Measurements from ENCODE around the gene SUPT3H. TPM values are rescaled to one million over a fixed set of nuclear protein-coding genes. Genes with fewer than 3 reads are reported as not detected.

Gene SUPT3H
- total RNA-seq, 2 donors from 2014 or later, result 2.5 to 4.5 TPM

DNA sequence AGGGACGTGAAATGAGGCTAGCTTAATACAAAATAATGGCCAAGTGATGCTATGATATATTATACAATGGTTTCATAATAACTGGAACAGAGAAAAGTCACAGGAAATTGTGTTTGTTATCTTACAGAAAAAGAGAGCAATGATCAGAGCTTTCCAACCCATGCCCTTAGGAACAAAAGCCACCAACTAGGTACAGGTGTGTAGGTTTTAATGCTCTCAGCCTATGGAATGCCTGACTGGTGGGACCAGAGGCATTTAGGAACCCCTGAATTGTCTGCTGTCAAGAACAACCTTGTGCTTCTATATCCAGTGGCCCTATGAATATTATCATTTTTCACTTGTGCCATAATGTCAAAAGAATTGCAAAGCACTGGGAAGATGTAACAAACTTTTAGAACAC, 182.6 kb downstream of the SUPT3H start:
- no peak for DNase-seq (ENCODE audit: low spot score)
- H3K4me3 ChIP-seq, result no peak overlapping the region
- no peaks in the 10 kb centered on the region for H3K36me3 ChIP-seq
- H3K9me3 ChIP-seq, result no peaks in the 10 kb centered on the region
- no peaks in the 10 kb centered on the region for H3K4me1 ChIP-seq
- H3K27ac ChIP-seq, result no peak overlapping the region
- TF ChIP-seq, protein P1, sequence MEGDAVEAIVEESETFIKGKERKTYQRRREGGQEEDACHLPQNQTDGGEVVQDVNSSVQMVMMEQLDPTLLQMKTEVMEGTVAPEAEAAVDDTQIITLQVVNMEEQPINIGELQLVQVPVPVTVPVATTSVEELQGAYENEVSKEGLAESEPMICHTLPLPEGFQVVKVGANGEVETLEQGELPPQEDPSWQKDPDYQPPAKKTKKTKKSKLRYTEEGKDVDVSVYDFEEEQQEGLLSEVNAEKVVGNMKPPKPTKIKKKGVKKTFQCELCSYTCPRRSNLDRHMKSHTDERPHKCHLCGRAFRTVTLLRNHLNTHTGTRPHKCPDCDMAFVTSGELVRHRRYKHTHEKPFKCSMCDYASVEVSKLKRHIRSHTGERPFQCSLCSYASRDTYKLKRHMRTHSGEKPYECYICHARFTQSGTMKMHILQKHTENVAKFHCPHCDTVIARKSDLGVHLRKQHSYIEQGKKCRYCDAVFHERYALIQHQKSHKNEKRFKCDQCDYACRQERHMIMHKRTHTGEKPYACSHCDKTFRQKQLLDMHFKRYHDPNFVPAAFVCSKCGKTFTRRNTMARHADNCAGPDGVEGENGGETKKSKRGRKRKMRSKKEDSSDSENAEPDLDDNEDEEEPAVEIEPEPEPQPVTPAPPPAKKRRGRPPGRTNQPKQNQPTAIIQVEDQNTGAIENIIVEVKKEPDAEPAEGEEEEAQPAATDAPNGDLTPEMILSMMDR (IDR thresholded peaks at IDR 0.05), result no peak
- no peaks in the 10 kb centered on the region for H3K27me3 ChIP-seq

DNA sequence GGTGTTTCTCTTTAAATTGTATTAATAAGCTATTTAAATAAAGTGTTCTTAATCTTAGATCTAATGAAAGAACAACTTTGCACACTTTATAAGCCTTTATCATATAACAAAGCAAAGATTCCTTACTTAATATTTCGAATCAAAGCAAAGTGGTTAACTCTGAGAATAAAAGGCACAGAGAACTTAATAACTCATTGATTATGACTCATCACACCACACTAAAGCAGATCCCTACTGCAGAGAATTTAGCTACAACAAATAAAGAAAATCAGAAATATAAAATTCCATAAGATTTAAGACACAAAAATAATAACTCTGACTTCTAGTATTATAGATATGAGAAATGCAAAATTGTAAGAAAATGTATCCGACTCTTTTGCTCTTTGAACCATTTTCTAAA, 185.2 kb downstream of the SUPT3H start:
- Histone ChIP-seq H3K27ac (no peak overlapping the region), H3K4me3 (no peak overlapping the region), H3K4me1 (no peaks in the 10 kb centered on the region), H3K9me3 (no peaks in the 10 kb centered on the region), H3K36me3 (no peaks in the 10 kb centered on the region), H3K27me3 (no peaks in the 10 kb centered on the region)
- TF ChIP-seq, protein P1 (IDR thresholded peaks at IDR 0.05), result no peak
- DNase-seq (ENCODE audit: low spot score), result no peak

DNA sequence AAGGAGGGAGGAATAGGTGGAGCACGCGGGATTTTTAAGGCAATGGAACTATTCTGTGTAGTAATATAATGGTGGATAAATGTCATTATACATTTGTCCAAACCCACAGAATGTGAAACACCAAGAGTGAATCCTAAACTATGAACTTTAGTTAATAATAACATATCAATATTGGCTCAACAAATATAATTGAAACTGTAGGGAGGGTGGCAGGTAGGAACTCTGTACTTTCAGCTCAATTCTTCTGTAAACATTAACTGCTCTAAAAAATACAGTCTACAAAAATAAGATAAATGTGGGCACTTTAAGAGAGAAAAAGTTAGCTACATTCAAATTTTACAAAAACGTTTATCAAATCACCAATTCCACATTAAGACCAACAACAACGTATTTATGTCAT, 186.3 kb downstream of the SUPT3H start:
- Histone ChIP-seq H3K4me1 (no peaks in the 10 kb centered on the region), H3K36me3 (no peaks in the 10 kb centered on the region), H3K9me3 (no peaks in the 10 kb centered on the region), H3K27me3 (no peaks in the 10 kb centered on the region), H3K27ac (no peak overlapping the region), H3K4me3 (no peak overlapping the region)
- no peak for DNase-seq (ENCODE audit: low spot score)
- TF ChIP-seq, protein P1 (IDR thresholded peaks at IDR 0.05), result no peak

DNA sequence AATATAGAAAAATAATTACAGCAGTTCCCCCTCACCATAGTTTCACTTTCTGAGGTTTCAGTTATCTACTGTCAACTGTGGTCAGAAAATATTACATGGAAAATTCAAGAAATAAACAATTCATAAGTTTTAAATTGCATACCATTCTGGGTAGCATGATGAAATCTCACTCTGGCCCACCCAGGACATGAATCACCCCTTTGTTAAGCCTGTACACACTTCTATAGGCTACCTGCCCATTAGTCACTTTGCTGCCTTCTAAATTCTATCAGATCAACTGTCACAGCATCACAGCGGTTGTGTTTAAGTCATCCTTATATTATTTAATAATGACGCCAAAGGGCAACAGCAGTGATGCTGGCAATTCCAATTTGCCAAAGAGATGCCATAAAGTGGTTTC, 189.9 kb downstream of the SUPT3H start:
- Histone ChIP-seq H3K36me3 (no peaks in the 10 kb centered on the region), H3K4me3 (no peak overlapping the region), H3K27me3 (no peaks in the 10 kb centered on the region), H3K9me3 (no peaks in the 10 kb centered on the region), H3K4me1 (no peaks in the 10 kb centered on the region), H3K27ac (no peak overlapping the region)
- TF ChIP-seq, protein P1 (IDR thresholded peaks at IDR 0.05), result no peak
- no peak for DNase-seq (ENCODE audit: low spot score)

DNA sequence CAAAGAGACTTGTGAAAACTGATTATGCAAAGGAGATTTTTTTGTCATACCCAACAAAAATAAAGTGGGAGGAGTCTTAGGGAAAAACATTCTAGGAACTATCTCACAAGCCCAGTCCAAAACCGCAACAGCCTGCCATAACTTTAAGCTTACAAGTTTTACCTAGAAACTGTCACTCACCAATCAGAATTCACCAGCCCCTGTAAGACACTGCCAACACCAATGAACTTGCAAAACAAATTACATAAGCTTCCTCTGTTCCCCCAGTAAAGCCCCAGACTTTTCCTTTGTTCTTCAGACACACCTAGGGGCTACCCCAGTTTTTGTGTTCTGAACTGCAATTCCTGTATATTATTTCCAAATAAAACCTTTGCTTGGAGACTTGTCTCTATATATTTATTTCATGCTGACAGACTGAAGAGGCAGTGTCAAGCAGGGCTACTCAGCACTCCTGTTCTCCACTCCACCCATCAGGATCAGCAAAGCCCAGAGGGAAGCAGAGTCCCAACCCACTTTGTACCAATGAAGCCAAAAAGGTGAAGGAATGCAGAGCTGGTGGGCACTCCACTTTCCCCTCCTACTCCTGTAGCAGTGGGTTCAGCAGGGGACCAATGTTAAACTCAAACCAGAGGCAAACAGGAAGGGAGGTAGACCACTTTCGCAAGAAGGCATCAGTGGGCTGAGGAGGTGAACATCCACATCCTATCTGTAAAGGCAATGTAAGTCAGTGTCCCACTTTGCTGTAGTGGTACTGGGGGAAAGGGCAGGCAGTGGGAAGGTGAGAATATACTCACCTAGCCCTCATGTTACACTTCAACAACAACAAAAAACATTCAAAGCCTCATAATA, 192.1 kb downstream of the SUPT3H start:
- H3K27ac ChIP-seq, result no peak overlapping the region
- TF ChIP-seq, protein P1 (IDR thresholded peaks at IDR 0.05), result no peak
- H3K27me3 ChIP-seq, result no peaks in the 10 kb centered on the region
- H3K4me1 ChIP-seq, result no peaks in the 10 kb centered on the region
- no peaks in the 10 kb centered on the region for H3K36me3 ChIP-seq
- H3K9me3 ChIP-seq, result no peaks in the 10 kb centered on the region
- no peak overlapping the region for H3K4me3 ChIP-seq
- DNase-seq (ENCODE audit: low spot score), result no peak

DNA sequence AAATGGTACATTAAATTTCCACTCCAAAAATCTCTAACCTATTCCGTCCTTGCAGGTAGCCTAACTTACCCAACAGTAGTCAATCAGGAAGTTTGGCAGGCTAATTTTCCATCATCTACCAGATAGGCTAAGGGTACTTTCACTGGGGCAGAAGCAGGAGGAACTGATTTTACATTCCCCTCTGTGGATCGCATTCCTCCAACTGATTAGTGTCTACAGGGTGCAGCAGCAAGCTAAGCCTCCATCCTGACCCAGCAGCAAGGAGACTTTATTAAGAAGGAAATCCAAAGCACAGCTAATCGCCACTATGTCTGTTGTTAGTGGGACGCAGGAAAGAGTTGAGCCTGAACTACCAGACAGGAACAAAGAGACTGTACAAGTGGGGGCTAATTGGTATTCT, 192.8 kb downstream of the SUPT3H start:
- no peaks in the 10 kb centered on the region for H3K9me3 ChIP-seq
- H3K36me3 ChIP-seq, result no peaks in the 10 kb centered on the region
- no peak overlapping the region for H3K27ac ChIP-seq
- no peaks in the 10 kb centered on the region for H3K4me1 ChIP-seq
- DNase-seq (ENCODE audit: low spot score), result no peak
- TF ChIP-seq, protein P1 (IDR thresholded peaks at IDR 0.05), result no peak
- H3K4me3 ChIP-seq, result no peak overlapping the region
- no peaks in the 10 kb centered on the region for H3K27me3 ChIP-seq

All from right atrium auricular region (tissue), 2 donors.